ENCODE results near the gene LTO1. TPM values are rescaled to one million over a fixed set of nuclear protein-coding genes. Genes with fewer than 3 reads are reported as not detected.

The LTO1 gene
- polyA plus RNA-seq, 1 of the 3 experiments (the other 2 are of a cell fraction): 30.8 TPM

DNA sequence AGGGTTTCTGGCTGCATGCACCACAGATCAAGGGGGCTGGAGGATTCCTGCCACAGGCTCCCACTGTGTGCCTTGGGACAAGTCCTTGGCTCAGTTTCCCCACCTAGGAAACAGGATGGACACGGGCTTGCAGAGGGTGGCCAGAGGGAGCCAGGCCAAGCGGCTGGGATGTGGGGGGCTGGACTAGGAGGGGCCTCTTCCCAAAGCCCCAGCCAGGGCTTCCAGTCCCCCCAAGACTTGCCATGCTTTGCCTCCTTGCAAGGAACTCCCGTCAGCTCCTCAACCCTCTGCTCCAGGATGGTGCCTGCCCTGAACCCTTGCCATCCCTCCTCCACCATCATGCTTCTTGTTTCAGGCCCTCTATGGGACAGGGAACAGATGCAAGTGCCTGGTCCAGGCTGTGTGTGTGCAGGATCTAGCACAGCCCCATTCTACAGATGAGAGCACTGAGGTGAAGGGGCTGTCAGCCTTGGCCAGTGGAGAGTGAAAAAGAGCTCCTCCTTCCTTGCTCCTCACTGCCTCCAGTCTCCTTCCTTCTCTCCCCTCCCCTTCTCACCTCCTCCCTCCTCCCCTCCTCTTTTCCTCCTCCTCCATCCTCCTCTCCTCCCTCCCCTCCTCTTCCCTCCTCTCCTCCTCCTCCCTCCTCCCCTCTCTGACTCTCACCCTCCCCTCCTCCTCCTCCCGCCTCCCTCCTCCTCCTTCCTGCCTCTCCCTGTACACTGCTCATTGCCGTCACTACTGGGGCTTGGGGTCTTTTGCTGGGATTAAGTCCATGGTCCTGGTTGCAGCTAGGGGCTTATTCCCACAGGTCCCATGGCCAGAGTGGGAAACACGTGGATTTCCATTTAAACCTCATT is 42.0 kb upstream of the LTO1 start:
- no peaks in the 10 kb centered on the region for H4K20me1 ChIP-seq (ENCODE audit: insufficient read depth)
- WGBS (ENCODE audit: low lambda C conversion rate): 51% methylated on average over 5 of the region's 6 CpGs
- no peaks in the 10 kb centered on the region; a peak in 1 of 4 replicates for H3K4me1 ChIP-seq (ENCODE audit: control insufficient read depth in 1 of 2, insufficient read depth in 2 of 2, low read depth in 1 of 2, low read length in 1 of 2)
- no peaks in the 10 kb centered on the region for H3K9me2 ChIP-seq
- no peaks in the 10 kb centered on the region for H3K36me3 ChIP-seq (replicated peaks in 1 of 2; ENCODE audit: control insufficient read depth in 1 of 2, insufficient read depth in 2 of 2, low read length in 1 of 2)
- H2AFZ ChIP-seq (ENCODE audit: low read depth): no peak overlapping the region
- no peaks in the 10 kb centered on the region for H3K9me3 ChIP-seq
- no peaks in the 10 kb centered on the region for H3K79me2 ChIP-seq (ENCODE audit: insufficient read depth)
- ChIA-PET POLR2A (interaction anchor here (0.6 kb wide), 1 partner anchor 717 kb away, joined by 3 read pairs; no protein-coding TSS in a partner anchor), CTCF (interaction anchor here (1.3 to 3.8 kb wide), 7 partner anchors 8 to 198 kb away, joined by 3 to 23 read pairs (median 6); partner anchors contain the start of gene FGF19)
- TF ChIP-seq TCF12 (IDR thresholded peaks at IDR 0.05): no peak
- TF ChIP-seq, protein P1, sequence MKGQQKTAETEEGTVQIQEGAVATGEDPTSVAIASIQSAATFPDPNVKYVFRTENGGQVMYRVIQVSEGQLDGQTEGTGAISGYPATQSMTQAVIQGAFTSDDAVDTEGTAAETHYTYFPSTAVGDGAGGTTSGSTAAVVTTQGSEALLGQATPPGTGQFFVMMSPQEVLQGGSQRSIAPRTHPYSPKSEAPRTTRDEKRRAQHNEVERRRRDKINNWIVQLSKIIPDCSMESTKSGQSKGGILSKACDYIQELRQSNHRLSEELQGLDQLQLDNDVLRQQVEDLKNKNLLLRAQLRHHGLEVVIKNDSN (IDR thresholded peaks at IDR 0.05; ENCODE audit: borderline replicate concordance, low read depth): no peak
- TF ChIP-seq, protein P2, sequence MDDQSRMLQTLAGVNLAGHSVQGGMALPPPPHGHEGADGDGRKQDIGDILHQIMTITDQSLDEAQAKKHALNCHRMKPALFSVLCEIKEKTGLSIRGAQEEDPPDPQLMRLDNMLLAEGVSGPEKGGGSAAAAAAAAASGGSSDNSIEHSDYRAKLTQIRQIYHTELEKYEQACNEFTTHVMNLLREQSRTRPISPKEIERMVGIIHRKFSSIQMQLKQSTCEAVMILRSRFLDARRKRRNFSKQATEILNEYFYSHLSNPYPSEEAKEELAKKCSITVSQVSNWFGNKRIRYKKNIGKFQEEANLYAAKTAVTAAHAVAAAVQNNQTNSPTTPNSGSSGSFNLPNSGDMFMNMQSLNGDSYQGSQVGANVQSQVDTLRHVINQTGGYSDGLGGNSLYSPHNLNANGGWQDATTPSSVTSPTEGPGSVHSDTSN (IDR thresholded peaks at IDR 0.05): no peak
- H3K4me3 ChIP-seq (ENCODE audit: low read depth in 2 of 2, low read length in 1 of 2): no peak overlapping the region
- H3K27ac ChIP-seq (ENCODE audit: low read depth in 2 of 2, low read length in 1 of 2): no peak overlapping the region
- no peaks in the 10 kb centered on the region for H3F3A ChIP-seq (replicated peaks; ENCODE audit: insufficient read depth)
- H3K27me3 ChIP-seq (ENCODE audit: insufficient read depth): peaks cover 25% of the 10 kb centered on the region; the same call in 1 of the 2 replicates
- H3K4me2 ChIP-seq: no peak overlapping the region
- no peak for DNase-seq
- no peak overlapping the region for H3K9ac ChIP-seq

DNA sequence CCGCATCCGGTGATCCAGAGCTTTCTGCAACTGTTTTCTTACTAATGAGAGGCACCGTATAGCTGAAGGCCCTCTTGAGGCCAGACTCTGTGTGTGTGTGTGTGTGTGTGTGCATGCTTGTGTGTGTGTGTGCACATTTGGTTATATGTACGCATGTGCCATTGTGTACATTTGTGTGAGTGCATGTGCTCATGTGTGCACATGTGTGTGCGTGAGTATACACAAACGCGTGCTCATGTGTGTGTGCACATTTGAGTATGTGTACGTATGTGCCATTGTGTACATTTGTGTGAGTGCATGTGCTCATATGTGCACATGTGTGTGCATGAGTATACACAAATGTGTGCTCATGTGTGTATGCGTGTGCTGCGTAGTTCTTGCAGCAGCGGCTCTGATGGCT is 40.9 kb upstream of the LTO1 start:
- Histone ChIP-seq H3K4me1 (ENCODE audit: control insufficient read depth in 1 of 2, insufficient read depth in 2 of 2, low read depth in 1 of 2, low read length in 1 of 2) (no peaks in the 10 kb centered on the region; a peak in 1 of 4 replicates), H2AFZ (ENCODE audit: low read depth) (no peak overlapping the region), H3K27me3 (ENCODE audit: insufficient read depth) (peaks cover 16% of the 10 kb centered on the region; the same call in 1 of the 2 replicates), H3K9ac (no peak overlapping the region), H3K79me2 (ENCODE audit: insufficient read depth) (no peaks in the 10 kb centered on the region), H3K9me3 (no peaks in the 10 kb centered on the region), H3K4me3 (ENCODE audit: low read depth in 2 of 2, low read length in 1 of 2) (no peak overlapping the region), H3F3A (replicated peaks; ENCODE audit: insufficient read depth) (no peaks in the 10 kb centered on the region), H3K27ac (ENCODE audit: low read depth in 2 of 2, low read length in 1 of 2) (no peak overlapping the region), H3K36me3 (replicated peaks in 1 of 2; ENCODE audit: control insufficient read depth in 1 of 2, insufficient read depth in 2 of 2, low read length in 1 of 2) (no peaks in the 10 kb centered on the region), H4K20me1 (ENCODE audit: insufficient read depth) (no peaks in the 10 kb centered on the region), H3K4me2 (no peak overlapping the region), H3K9me2 (no peaks in the 10 kb centered on the region)
- ChIA-PET CTCF (interaction anchor here (0.7 to 3.8 kb wide), 11 partner anchors 9 to 480 kb away, joined by 3 to 23 read pairs (median 3); partner anchors contain the start of genes FGF19 and FGF4), POLR2A (no interaction called here)
- no peak for TF ChIP-seq EP300 (IDR thresholded peaks at IDR 0.05; ENCODE audit: borderline replicate concordance in 1 of 2, low read depth in 1 of 2, low read length in 1 of 2)
- TF ChIP-seq ELF1 (IDR thresholded peaks at IDR 0.05): no peak
- no peak for TF ChIP-seq FOSL2 (IDR thresholded peaks at IDR 0.05; ENCODE audit: borderline replicate concordance, low read depth)
- no peak for TF ChIP-seq NFIC (IDR thresholded peaks at IDR 0.05; ENCODE audit: borderline replicate concordance)
- no peak for TF ChIP-seq TAF1 (IDR thresholded peaks at IDR 0.05; ENCODE audit: borderline replicate concordance, low read depth, low read length)
- TF ChIP-seq MEF2A (IDR thresholded peaks at IDR 0.05; ENCODE audit: borderline replicate concordance, low read depth): no peak
- no peak for TF ChIP-seq FOXJ3 (CRISPR knock-in tag; IDR thresholded peaks at IDR 0.05)
- TF ChIP-seq, protein P3, sequence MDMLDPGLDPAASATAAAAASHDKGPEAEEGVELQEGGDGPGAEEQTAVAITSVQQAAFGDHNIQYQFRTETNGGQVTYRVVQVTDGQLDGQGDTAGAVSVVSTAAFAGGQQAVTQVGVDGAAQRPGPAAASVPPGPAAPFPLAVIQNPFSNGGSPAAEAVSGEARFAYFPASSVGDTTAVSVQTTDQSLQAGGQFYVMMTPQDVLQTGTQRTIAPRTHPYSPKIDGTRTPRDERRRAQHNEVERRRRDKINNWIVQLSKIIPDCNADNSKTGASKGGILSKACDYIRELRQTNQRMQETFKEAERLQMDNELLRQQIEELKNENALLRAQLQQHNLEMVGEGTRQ (IDR thresholded peaks at IDR 0.05; ENCODE audit: borderline replicate concordance, low read depth, low read length): no peak
- no peak for TF ChIP-seq YY1 (IDR thresholded peaks at IDR 0.05; ENCODE audit: low read depth)
- no peak for TF ChIP-seq SIN3A (IDR thresholded peaks at IDR 0.05; ENCODE audit: borderline replicate concordance, low read depth, low read length)
- TF ChIP-seq JUND (IDR thresholded peaks at IDR 0.05): no peak
- TF ChIP-seq MXI1 (IDR thresholded peaks at IDR 0.05; ENCODE audit: low read depth, low read length): no peak
- TF ChIP-seq SMC3 (IDR thresholded peaks at IDR 0.05; ENCODE audit: low read depth, low read length): no peak
- TF ChIP-seq, protein P4, sequence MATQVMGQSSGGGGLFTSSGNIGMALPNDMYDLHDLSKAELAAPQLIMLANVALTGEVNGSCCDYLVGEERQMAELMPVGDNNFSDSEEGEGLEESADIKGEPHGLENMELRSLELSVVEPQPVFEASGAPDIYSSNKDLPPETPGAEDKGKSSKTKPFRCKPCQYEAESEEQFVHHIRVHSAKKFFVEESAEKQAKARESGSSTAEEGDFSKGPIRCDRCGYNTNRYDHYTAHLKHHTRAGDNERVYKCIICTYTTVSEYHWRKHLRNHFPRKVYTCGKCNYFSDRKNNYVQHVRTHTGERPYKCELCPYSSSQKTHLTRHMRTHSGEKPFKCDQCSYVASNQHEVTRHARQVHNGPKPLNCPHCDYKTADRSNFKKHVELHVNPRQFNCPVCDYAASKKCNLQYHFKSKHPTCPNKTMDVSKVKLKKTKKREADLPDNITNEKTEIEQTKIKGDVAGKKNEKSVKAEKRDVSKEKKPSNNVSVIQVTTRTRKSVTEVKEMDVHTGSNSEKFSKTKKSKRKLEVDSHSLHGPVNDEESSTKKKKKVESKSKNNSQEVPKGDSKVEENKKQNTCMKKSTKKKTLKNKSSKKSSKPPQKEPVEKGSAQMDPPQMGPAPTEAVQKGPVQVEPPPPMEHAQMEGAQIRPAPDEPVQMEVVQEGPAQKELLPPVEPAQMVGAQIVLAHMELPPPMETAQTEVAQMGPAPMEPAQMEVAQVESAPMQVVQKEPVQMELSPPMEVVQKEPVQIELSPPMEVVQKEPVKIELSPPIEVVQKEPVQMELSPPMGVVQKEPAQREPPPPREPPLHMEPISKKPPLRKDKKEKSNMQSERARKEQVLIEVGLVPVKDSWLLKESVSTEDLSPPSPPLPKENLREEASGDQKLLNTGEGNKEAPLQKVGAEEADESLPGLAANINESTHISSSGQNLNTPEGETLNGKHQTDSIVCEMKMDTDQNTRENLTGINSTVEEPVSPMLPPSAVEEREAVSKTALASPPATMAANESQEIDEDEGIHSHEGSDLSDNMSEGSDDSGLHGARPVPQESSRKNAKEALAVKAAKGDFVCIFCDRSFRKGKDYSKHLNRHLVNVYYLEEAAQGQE (IDR thresholded peaks at IDR 0.05; ENCODE audit: low read depth, low read length): no peak
- TF ChIP-seq RCOR1 (IDR thresholded peaks at IDR 0.05; ENCODE audit: low read length): no peak
- no peak for TF ChIP-seq TEAD4 (IDR thresholded peaks at IDR 0.05; ENCODE audit: borderline replicate concordance, insufficient read depth)
- TF ChIP-seq, protein P5, sequence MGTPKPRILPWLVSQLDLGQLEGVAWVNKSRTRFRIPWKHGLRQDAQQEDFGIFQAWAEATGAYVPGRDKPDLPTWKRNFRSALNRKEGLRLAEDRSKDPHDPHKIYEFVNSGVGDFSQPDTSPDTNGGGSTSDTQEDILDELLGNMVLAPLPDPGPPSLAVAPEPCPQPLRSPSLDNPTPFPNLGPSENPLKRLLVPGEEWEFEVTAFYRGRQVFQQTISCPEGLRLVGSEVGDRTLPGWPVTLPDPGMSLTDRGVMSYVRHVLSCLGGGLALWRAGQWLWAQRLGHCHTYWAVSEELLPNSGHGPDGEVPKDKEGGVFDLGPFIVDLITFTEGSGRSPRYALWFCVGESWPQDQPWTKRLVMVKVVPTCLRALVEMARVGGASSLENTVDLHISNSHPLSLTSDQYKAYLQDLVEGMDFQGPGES (IDR thresholded peaks at IDR 0.05; ENCODE audit: low read depth, low read length): no peak
- WGBS (ENCODE audit: low lambda C conversion rate): 83% methylated on average over 11 of the region's 11 CpGs
- DNase-seq: no peak
